ENCODE measurements around the gene TBC1D9B.

Gene TBC1D9B

GRCh38 chr5:179868541-179868940, 39.2 kb downstream of the TBC1D9B start:
- no peak for DNase-seq

GRCh38 chr5:179867476-179867875, 40.2 kb downstream of the TBC1D9B start:
- no peak for DNase-seq

- no peak for DNase-seq
Observed at GRCh38 chr5:179867079-179867465, 40.6 kb downstream of the TBC1D9B start.

GRCh38 chr5:179866241-179867078, 41.2 kb downstream of the TBC1D9B start:
- peak; percentile 20 for DNase-seq

GRCh38 chr5:179865491-179866240, 42.0 kb downstream of the TBC1D9B start:
- no peak for DNase-seq

- no peak for DNase-seq
Observed at GRCh38 chr5:179864686-179865085, 43.0 kb downstream of the TBC1D9B start.

- no peak for DNase-seq
Observed at GRCh38 chr5:179863449-179864085, 44.1 kb downstream of the TBC1D9B start.

GRCh38 chr5:179862891-179863290, 44.8 kb downstream of the TBC1D9B start:
- DNase-seq: no peak

GRCh38 chr5:179862296-179862695, 45.4 kb downstream of the TBC1D9B start:
- DNase-seq: no peak

- DNase-seq: no peak
Observed at GRCh38 chr5:179860301-179860700, 47.4 kb downstream of the TBC1D9B start.

- peak; percentile 94 for DNase-seq
Observed at GRCh38 chr5:179858586-179859427, 48.9 kb downstream of the TBC1D9B start, which contains the start of gene MRNIP. Gene MRNIP, minus strand, starts transcription at chr5:179858817. Its CDS starts 21 bp downstream, at chr5:179858796.

- peak; percentile 58 for DNase-seq
Observed at GRCh38 chr5:179858241-179858585, 49.5 kb downstream of the TBC1D9B start.

- no peak for DNase-seq
Observed at GRCh38 chr5:179854356-179854755, 53.3 kb downstream of the TBC1D9B start.

GRCh38 chr5:179852993-179853547, 54.6 kb downstream of the TBC1D9B start:
- DNase-seq: no peak

GRCh38 chr5:179841621-179842020, 66.1 kb downstream of the TBC1D9B start:
- DNase-seq: no peak

GRCh38 chr5:179840766-179841165, 66.9 kb downstream of the TBC1D9B start:
- DNase-seq: no peak

GRCh38 chr5:179840321-179840720, 67.4 kb downstream of the TBC1D9B start:
- DNase-seq: no peak

- DNase-seq: no peak
Observed at GRCh38 chr5:179839328-179840256, 68.1 kb downstream of the TBC1D9B start.

GRCh38 chr5:179837076-179838011, 70.4 kb downstream of the TBC1D9B start:
- no peak for DNase-seq

Data from stimulated activated CD4-positive, alpha-beta T cell treated with anti-CD3 and anti-CD28 coated beads, Interleukin-4, amount 100 ng/mL, for 1 hour (primary cell).